PC-3 (cell line): ENCODE results near the gene SNX5. TPM values are rescaled to one million over a fixed set of nuclear protein-coding genes. Genes with fewer than 3 reads are reported as not detected.

Source experiments
- ATAC-seq: fragments of 200-7000 bp; cut with Tn5 transposase; 2 replicates; pipeline ENCODE4 v1.9.1; 2020; ENCODE audit warnings: mild to moderate bottlenecking, moderate library complexity
- BruUV-seq: library from RNA; stranded (reverse); fragments of 400-500 nt; replicated peaks from 2 replicates; lab custom pipeline; 2021; lab: Mats Ljungman, UMichigan
- CTCF ChIA-PET: fragments of 300-600 bp; sonication (Branson Sonifier 250); formaldehyde crosslinking; loops from one replicate; lab custom pipeline; 2022; ENCODE audit warnings: antibody characterized with exemption; lab: Charles Lee
- POLR2A ChIA-PET: fragments of 300-600 bp; sonication (Branson Sonifier 250); formaldehyde crosslinking; loops from one replicate; lab custom pipeline; 2022; ENCODE audit warnings: antibody characterized with exemption; ENCODE audit not compliant: unreplicated experiment; lab: Charles Lee
- DNase-seq: peaks from one replicate; pipeline ENCODE4 v3.0.0-alpha.2; 2015
- H2AFZ ChIP-seq: fragments of 300-600 bp; sonication (generic); 2 replicates; pipeline ENCODE4 v1.6.0; 2016; ENCODE audit warnings: antibody characterized with exemption, low read length
- H3F3A ChIP-seq: fragments of 300-600 bp; sonication (generic); one replicate; pipeline ENCODE4 v1.6.0; 2017; ENCODE audit warnings: antibody characterized with exemption, low read length, control low read depth, mild to moderate bottlenecking; ENCODE audit not compliant: unreplicated experiment
- H3K27ac ChIP-seq: fragments of 300-600 bp; sonication (generic); 2 replicates; pipeline ENCODE4 v1.5.1; 2016; ENCODE audit warnings: mild to moderate bottlenecking, low read length
- H3K27me3 ChIP-seq: fragments of 300-600 bp; sonication (generic); 2 replicates; pipeline ENCODE4 v1.6.1; 2016; ENCODE audit warnings: low read length, mixed read lengths
- H3K36me3 ChIP-seq: fragments of 300-600 bp; sonication (generic); 2 replicates; pipeline ENCODE4 v1.6.1; 2016; ENCODE audit warnings: low read depth, mixed run types, low read length, mixed read lengths
- H3K4me1 ChIP-seq: fragments of 300-600 bp; sonication (generic); 2 replicates; pipeline ENCODE4 v1.5.1; 2016; ENCODE audit warnings: low read length; ENCODE audit not compliant: insufficient read depth
- H3K4me2 ChIP-seq: fragments of 300-600 bp; sonication (generic); 2 replicates; pipeline ENCODE4 v1.6.0; 2016; ENCODE audit warnings: low read length
- H3K4me3 ChIP-seq: fragments of 300-600 bp; sonication (generic); 2 replicates; pipeline ENCODE4 v1.5.1; 2016; ENCODE audit warnings: mild to moderate bottlenecking, low read length, mixed read lengths
- H3K79me2 ChIP-seq: fragments of 300-600 bp; sonication (generic); 2 replicates; pipeline ENCODE4 v1.6.1; 2017; ENCODE audit warnings: low read length, mixed read lengths
- H3K9ac ChIP-seq: fragments of 300-600 bp; sonication (generic); 2 replicates; pipeline ENCODE4 v1.6.0; 2016; ENCODE audit warnings: mild to moderate bottlenecking, low read length
- H3K9me2 ChIP-seq: fragments of 300-600 bp; sonication (generic); replicated peaks from 2 replicates; pipeline ENCODE4 v1.6.1; 2016; ENCODE audit warnings: mixed run types, low read length, mixed read lengths
- H3K9me3 ChIP-seq: fragments of 300-600 bp; sonication (generic); 2 replicates; pipeline ENCODE4 v1.6.1; 2016; ENCODE audit warnings: low read length, mixed read lengths
- H4K20me1 ChIP-seq: fragments of 300-600 bp; sonication (generic); 2 replicates; pipeline ENCODE4 v1.6.1; 2016; ENCODE audit warnings: low read length, mixed read lengths
- CTCF ChIP-seq: fragments of 300-600 bp; sonication (generic); conservative IDR thresholded peaks from 2 replicates; pipeline ENCODE4 v1.5.1; 2017; ENCODE audit warnings: antibody characterized with exemption, low read depth, mild to moderate bottlenecking, low read length
- EZH2 ChIP-seq: fragments of 300-600 bp; sonication (generic); IDR thresholded peaks from one replicate; pipeline ENCODE4 v1.6.1; 2017; ENCODE audit warnings: antibody characterized with exemption, mild to moderate bottlenecking, low read length; ENCODE audit not compliant: unreplicated experiment
- EZH2phosphoT487 ChIP-seq: fragments of 300-600 bp; sonication (generic); IDR thresholded peaks from 2 replicates; pipeline ENCODE4 v1.6.1; 2018; ENCODE audit warnings: mild to moderate bottlenecking, antibody characterized with exemption, low read length, borderline replicate concordance
- intact Hi-C: fragments of 100-400 bp; cut with micrococcal nuclease; formaldehyde crosslinking; loops from 2 replicates; pipeline ENCODE4 v1.9.0; 2023
- total RNA-seq: library from RNA; depleted of rRNA; stranded (reverse); fragments of >200 nt; gene quantifications from 2 replicates; pipeline ENCODE4 v1.2.3, GENCODE V29; 2014

Gene SNX5
- total RNA-seq, 1 experiment from 2014 or later = 159 TPM

GRCh38 chr20:18016772-18017171 lies 48.2 kb upstream of the SNX5 start:
- Histone ChIP-seq H3K9me2 (no peaks in the 10 kb centered on the region), H4K20me1 (no peaks in the 10 kb centered on the region), H3K27ac (no peak overlapping the region), H3K9me3 (no peaks in the 10 kb centered on the region), H3K4me2 (no peak overlapping the region), H3K9ac (no peak overlapping the region), H3F3A (no peaks in the 10 kb centered on the region), H2AFZ (no peak overlapping the region), H3K4me3 (no peak overlapping the region), H3K27me3 (no peaks in the 10 kb centered on the region), H3K79me2 (no peaks in the 10 kb centered on the region), H3K4me1 (no peaks in the 10 kb centered on the region), H3K36me3 (peaks cover 4% of the 10 kb centered on the region; the same call in 1 of the 2 replicates)
- TF ChIP-seq CTCF (no peak), EZH2phosphoT487 (no peak), EZH2 (no peak)
- DNase-seq (no peak), ATAC-seq (no peak)
- intact Hi-C loops = no loop called here
- no TSS peak for BruUV-seq
- CTCF ChIA-PET = interaction anchor here (0.6 kb wide), 1 partner anchor 59 kb away, joined by 5 read pairs; no protein-coding TSS in a partner anchor
- POLR2A ChIA-PET = no interaction called here

GRCh38 chr20:18014411-18014810 lies 45.8 kb upstream of the SNX5 start:
- BruUV-seq = no TSS peak
- H2AFZ ChIP-seq = no peak overlapping the region
- TF ChIP-seq CTCF (no peak), EZH2 (no peak), EZH2phosphoT487 (no peak)
- no peaks in the 10 kb centered on the region for H3K4me1 ChIP-seq
- no peak overlapping the region for H3K4me2 ChIP-seq
- ChIA-PET POLR2A (no interaction called here), CTCF (no interaction called here)
- no peak overlapping the region for H3K4me3 ChIP-seq
- H3K79me2 ChIP-seq = no peaks in the 10 kb centered on the region
- H4K20me1 ChIP-seq = no peaks in the 10 kb centered on the region
- no peaks in the 10 kb centered on the region for H3K27me3 ChIP-seq
- ATAC-seq (no peak), DNase-seq (no peak)
- no peaks in the 10 kb centered on the region; the same call in 1 of the 2 replicates for H3K36me3 ChIP-seq
- intact Hi-C loops = no loop called here
- no peak overlapping the region for H3K9ac ChIP-seq
- no peak overlapping the region for H3K27ac ChIP-seq
- no peaks in the 10 kb centered on the region for H3K9me2 ChIP-seq
- no peaks in the 10 kb centered on the region for H3F3A ChIP-seq
- no peaks in the 10 kb centered on the region for H3K9me3 ChIP-seq

- no peaks in the 10 kb centered on the region for H3F3A ChIP-seq
- no peak for DNase-seq
- TF ChIP-seq EZH2 (no peak), EZH2phosphoT487 (no peak), CTCF (no peak)
- intact Hi-C loops = no loop called here
- H3K27me3 ChIP-seq = no peaks in the 10 kb centered on the region
- no peaks in the 10 kb centered on the region for H3K79me2 ChIP-seq
- no peak overlapping the region for H3K9ac ChIP-seq
- no peak for ATAC-seq
- H3K4me1 ChIP-seq = no peaks in the 10 kb centered on the region
- H3K9me3 ChIP-seq = no peaks in the 10 kb centered on the region
- H2AFZ ChIP-seq = no peak overlapping the region
- no TSS peak for BruUV-seq
- no peak overlapping the region for H3K4me3 ChIP-seq
- H3K27ac ChIP-seq = no peak overlapping the region
- CTCF ChIA-PET = no interaction called here
- POLR2A ChIA-PET = no interaction called here
- H3K4me2 ChIP-seq = no peak overlapping the region
- no peaks in the 10 kb centered on the region; the same call in 1 of the 2 replicates for H3K36me3 ChIP-seq
- H3K9me2 ChIP-seq = no peaks in the 10 kb centered on the region
- H4K20me1 ChIP-seq = no peaks in the 10 kb centered on the region
Measured at GRCh38 chr20:18012901-18013300, 44.3 kb upstream of the SNX5 start.
